Esophagus squamous epithelium (tissue), 5 donors: ENCODE results near the gene LRP5. TPM values are rescaled to one million over a fixed set of nuclear protein-coding genes. Genes with fewer than 3 reads are reported as not detected.
A peak's percentile ranks its signal among the peaks of the same experiment; 100 is the strongest.

Experiments used
- DNase-seq: peaks from one replicate; lab custom pipeline; 2025; lab: John Stamatoyannopoulos, UW
- H3K27ac ChIP-seq, 4 donors: fragments of 200-600 bp; sonication (generic); one replicate each; pipeline ENCODE4 v1.5.1; 2016 to 2019; ENCODE audit warnings: mild to moderate bottlenecking in 1 of 4
- H3K27me3 ChIP-seq, 4 donors: fragments of 200-600 bp; sonication (generic); 1 replicate in 3 of 4; 2 replicates in 1 of 4; pipeline versions ENCODE4 v1.5.1 to v1.6.0; 2017 to 2021; ENCODE audit warnings: antibody characterized with exemption in 1 of 4
- H3K36me3 ChIP-seq, 3 donors: fragments of 200-600 bp; sonication (generic); one replicate each; pipeline ENCODE4 v1.5.1; 2016 to 2019
- H3K4me1 ChIP-seq, 3 donors: fragments of 200-600 bp; sonication (generic); one replicate each; pipeline ENCODE4 v1.5.1; 2017 to 2019
- H3K4me3 ChIP-seq, 4 donors: fragments of 200-600 bp; sonication (generic); 1 replicate in 3 of 4; 2 replicates in 1 of 4; pipeline ENCODE4 v1.5.1; 2016 to 2019; ENCODE audit warnings: mild to moderate bottlenecking in 2 of 4, moderate library complexity in 1 of 4
- H3K9me3 ChIP-seq, 3 donors: fragments of 200-600 bp; sonication (generic); one replicate each; pipeline ENCODE4 v1.5.1; 2016 to 2019
- POLR2A ChIP-seq, 4 donors: fragments of 450-650 bp; IDR thresholded peaks; one replicate each; pipeline ENCODE4 v1.6.1; 2017; ENCODE audit warnings: antibody characterized with exemption in 4 of 4, mild to moderate bottlenecking in 4 of 4, moderate library complexity in 3 of 4
- WGBS, 2 donors: methylation state at CpG; one replicate each; pipeline ENCODE4 v1.1.5; 2018; 5-methylcytosine and 5-hydroxymethylcytosine counted together
- intact Hi-C: fragments of 100-400 bp; cut with DNase I; formaldehyde crosslinking; loops from one replicate; pipeline ENCODE4 v1.15.0; 2022
- total RNA-seq, 4 donors: library from RNA; depleted of rRNA; stranded (reverse); fragments of >200 nt; gene quantifications; one replicate each; pipeline ENCODE4 v1.1.0, GENCODE V29; 2016
- TF ChIP-seq, protein P1 (sequence below), 6 experiments: fragments of 450-650 bp in 4 of 6; fragments of 200-600 bp in 2 of 6; sonication (generic) in 2 of 6; IDR thresholded peaks; one replicate each; pipeline ENCODE4 v1.5.1; 2016 to 2019; ENCODE audit warnings: antibody characterized with exemption in 6 of 6, mild to moderate bottlenecking in 4 of 6, moderate library complexity in 4 of 6
- donor health status: DM: yes; HTN: yes; CAD: no.

The LRP5 gene
- total RNA-seq, 4 donors from 2014 or later, result 13.7 to 24.0 (median 20.9) TPM

DNA sequence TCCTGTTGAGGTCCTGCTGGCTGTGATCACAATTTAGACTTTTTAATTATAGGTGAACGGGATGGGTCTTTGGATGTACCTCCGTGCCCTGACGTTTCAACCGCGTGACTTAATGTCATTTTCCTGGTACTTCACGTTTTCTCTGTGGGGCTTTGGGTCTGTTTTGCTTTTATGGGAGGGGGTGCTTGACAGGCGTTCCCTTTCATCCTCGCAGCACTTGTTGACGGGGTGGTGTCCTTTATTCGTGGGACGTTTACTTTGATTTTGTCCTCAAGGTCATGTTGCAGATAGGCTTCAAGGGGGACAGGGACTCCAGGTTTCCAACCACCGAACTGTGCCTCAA is 149.2 kb downstream of the LRP5 start:
- WGBS, 2 donors, result 1% methylated on average over 12 of the region's 12 CpGs
- no peak for DNase-seq
- no peak for TF ChIP-seq POLR2A (IDR thresholded peaks at IDR 0.05)
- TF ChIP-seq, protein P1, sequence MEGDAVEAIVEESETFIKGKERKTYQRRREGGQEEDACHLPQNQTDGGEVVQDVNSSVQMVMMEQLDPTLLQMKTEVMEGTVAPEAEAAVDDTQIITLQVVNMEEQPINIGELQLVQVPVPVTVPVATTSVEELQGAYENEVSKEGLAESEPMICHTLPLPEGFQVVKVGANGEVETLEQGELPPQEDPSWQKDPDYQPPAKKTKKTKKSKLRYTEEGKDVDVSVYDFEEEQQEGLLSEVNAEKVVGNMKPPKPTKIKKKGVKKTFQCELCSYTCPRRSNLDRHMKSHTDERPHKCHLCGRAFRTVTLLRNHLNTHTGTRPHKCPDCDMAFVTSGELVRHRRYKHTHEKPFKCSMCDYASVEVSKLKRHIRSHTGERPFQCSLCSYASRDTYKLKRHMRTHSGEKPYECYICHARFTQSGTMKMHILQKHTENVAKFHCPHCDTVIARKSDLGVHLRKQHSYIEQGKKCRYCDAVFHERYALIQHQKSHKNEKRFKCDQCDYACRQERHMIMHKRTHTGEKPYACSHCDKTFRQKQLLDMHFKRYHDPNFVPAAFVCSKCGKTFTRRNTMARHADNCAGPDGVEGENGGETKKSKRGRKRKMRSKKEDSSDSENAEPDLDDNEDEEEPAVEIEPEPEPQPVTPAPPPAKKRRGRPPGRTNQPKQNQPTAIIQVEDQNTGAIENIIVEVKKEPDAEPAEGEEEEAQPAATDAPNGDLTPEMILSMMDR (IDR thresholded peaks at IDR 0.05), result no peak
- Histone ChIP-seq H3K9me3 (no peaks in the 10 kb centered on the region), H3K4me3 (peak overlapping the region; percentile 75 to 97 (median 86)), H3K27me3 (no peaks in the 10 kb centered on the region), H3K27ac (peak overlapping the region; percentile 91 to 100 (median 99)), H3K36me3 (no peaks in the 10 kb centered on the region), H3K4me1 (peaks cover 5 to 60% (median 41%) of the 10 kb centered on the region in 3 donors)
- intact Hi-C loops, result no loop called here

DNA sequence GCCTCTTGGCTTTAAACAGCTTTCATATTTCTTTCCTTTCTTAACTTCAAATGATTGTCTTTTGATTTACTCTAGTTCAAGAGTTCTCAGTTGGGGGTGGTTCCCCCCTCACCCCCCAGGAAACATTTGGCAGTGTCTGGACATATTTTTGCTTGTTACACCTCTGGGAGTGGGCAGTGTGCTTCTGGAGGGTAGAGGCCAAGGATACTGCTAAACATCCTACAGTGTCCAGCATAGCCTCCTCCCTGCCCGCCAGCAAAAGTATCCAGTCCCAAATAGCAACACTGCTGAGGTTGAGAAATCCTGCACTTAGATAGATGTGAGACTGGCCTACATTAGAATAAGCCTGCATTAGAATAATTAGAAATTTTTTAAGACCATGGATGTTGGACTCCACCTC is 151.3 kb downstream of the LRP5 start:
- Histone ChIP-seq H3K4me1 (peaks cover 5 to 80% (median 56%) of the 10 kb centered on the region in 3 donors), H3K9me3 (no peaks in the 10 kb centered on the region), H3K36me3 (no peaks in the 10 kb centered on the region), H3K27ac (peak overlapping the region in 1 of 4 donors; percentile 13), H3K4me3 (peak overlapping the region in 1 of 4 donors; percentile 13), H3K27me3 (no peaks in the 10 kb centered on the region)
- TF ChIP-seq, protein P1 (IDR thresholded peaks at IDR 0.05), result no peak
- no peak for TF ChIP-seq POLR2A (IDR thresholded peaks at IDR 0.05)
- intact Hi-C loops, result no loop called here
- 91% methylated on average over 1 of the region's 1 CpG; no CpG with 5 or more reads in 1 of the 2 donors for WGBS, 2 donors
- no peak for DNase-seq

DNA sequence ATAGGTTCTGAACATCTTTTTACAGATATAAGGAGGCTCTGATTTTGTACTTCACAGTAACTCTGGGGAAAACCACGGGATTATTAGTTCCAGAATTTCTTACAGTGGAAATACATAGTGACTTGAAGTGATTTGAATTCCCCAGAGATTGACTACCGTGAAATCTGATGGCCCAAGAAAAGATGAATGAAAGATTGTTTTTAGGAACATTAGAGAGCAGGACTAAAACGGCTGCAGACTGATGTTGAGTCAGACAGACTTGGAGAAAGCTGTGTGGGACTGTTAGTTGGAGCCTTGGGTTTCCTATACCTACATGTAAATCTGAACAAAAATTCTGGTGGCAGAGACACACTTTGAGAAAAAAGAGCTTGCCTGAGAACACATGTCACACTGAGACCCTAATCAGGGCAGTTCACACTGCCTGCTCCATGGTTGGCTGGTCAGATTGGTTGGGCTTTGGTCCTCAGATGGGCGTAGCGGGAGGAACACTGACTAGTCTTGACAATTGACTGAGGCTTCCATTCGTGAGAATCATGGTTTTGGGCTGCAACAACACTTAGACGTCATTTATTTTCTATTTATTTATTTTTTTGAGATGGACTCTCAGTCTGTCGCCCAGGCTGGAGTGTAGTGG is 154.9 kb downstream of the LRP5 start:
- DNase-seq, result no peak
- H3K4me3 ChIP-seq, result no peak overlapping the region
- 72 to 74% methylated on average over 8 of the region's 8 CpGs for WGBS, 2 donors
- H3K9me3 ChIP-seq, result no peaks in the 10 kb centered on the region
- H3K36me3 ChIP-seq, result peaks cover 0 to 6% (median 5%) of the 10 kb centered on the region in 3 donors
- peaks cover 18 to 100% (median 79%) of the 10 kb centered on the region in 3 donors for H3K4me1 ChIP-seq
- TF ChIP-seq, protein P1 (IDR thresholded peaks at IDR 0.05), result no peak
- TF ChIP-seq POLR2A (IDR thresholded peaks at IDR 0.05), result no peak
- H3K27me3 ChIP-seq, result no peaks in the 10 kb centered on the region
- no peak overlapping the region for H3K27ac ChIP-seq
- intact Hi-C loops, result no loop called here

GRCh38 chr11:68468217-68468828 is 155.9 kb downstream of the LRP5 start:
- WGBS, 2 donors, result 31 to 50% methylated on average over 3 of the region's 3 CpGs
- no peak for TF ChIP-seq POLR2A (IDR thresholded peaks at IDR 0.05)
- TF ChIP-seq, protein P1 (IDR thresholded peaks at IDR 0.05), result no peak
- DNase-seq, result no peak
- Histone ChIP-seq H3K4me3 (no peak overlapping the region), H3K4me1 (peaks cover 18 to 100% (median 72%) of the 10 kb centered on the region in 3 donors), H3K9me3 (no peaks in the 10 kb centered on the region), H3K27ac (no peak overlapping the region), H3K27me3 (no peaks in the 10 kb centered on the region), H3K36me3 (peaks cover 0 to 14% (median 5%) of the 10 kb centered on the region in 3 donors)
- intact Hi-C loops, result no loop called here

DNA sequence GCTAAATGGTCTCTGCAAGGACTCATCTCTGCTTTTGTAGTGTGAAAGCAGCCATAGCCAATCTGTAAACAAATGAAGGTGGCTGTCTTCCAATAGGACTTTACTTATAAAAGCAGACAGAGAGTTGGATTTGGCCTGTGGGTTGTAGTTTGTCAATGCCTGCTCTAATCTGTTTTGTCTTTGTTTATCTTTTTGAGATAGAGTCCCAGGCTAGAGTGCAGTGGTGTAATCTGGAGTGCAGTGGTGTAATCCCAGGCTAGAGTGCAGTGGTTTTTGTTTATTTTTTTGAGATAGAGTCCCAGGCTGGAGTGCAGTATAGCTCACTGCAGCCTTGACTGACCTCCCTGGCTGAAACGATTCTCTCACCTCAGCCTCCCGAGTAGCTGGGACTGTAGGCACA is 156.7 kb downstream of the LRP5 start:
- WGBS, 2 donors, result 15 to 25% methylated on average over 2 of the region's 2 CpGs
- H3K27ac ChIP-seq, result no peak overlapping the region
- intact Hi-C loops, result no loop called here

More for the DNA sequence above, 156.7 kb downstream of the LRP5 start:
- Histone ChIP-seq H3K9me3 (no peaks in the 10 kb centered on the region), H3K4me1 (peaks cover 14 to 100% (median 72%) of the 10 kb centered on the region in 3 donors), H3K36me3 (peaks cover 0 to 14% (median 5%) of the 10 kb centered on the region in 3 donors), H3K4me3 (no peak overlapping the region), H3K27me3 (no peaks in the 10 kb centered on the region)
- TF ChIP-seq POLR2A (IDR thresholded peaks at IDR 0.05), result no peak
- TF ChIP-seq, protein P1 (IDR thresholded peaks at IDR 0.05), result no peak
- DNase-seq, result no peak
